ENCODE results near the gene TEX19. TPM values are rescaled to one million over a fixed set of nuclear protein-coding genes. Genes with fewer than 3 reads are reported as not detected.

Gene TEX19
- total and polyA plus RNA-seq, 3 donors from 2014 or later, result 21.9 to 37.8 (median 31.2) TPM

DNA sequence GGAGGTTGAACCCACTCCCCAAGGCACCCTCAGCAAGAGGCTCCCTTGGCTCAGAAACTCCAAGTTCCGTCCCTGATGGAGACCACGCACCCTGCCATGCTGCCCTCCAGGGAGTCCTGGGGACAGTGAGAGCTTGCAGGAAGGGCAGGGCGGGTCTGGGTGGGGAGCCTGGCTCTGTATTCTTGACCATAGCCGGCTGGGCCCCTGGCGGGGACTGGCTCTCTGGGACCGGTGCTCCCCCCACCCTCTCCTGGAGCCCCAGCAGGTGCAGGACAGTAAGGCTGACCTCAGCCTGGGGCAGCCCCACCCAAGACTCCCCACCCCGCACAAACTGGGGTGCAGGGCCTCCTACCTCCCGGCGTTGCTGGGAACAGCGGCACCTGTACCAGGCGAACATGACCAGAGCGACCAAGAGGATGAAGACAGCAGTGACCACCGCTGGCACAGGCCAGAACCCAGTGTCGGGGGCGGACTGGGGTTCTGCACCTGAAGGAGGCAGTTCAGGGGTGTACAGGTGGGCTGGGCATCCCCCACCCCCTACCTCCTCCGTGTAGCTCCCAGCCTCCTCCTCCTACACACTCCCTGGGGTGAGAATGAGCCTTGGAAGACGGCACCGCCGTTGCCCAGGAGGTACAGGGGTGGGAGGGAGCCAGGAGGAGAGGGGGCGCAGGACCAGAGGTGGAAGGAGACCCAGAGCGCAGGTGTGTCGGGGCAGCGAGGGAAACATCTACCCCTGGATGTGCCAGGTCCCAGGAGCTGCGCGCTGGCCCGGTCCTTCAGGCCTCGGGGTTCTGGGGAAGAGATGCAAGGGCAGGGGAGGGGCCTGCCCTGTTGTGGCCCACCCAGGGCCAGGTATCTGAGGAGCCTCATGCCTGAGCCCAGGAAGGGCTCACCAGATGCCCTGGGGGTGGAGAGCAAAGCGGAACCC, 36.3 kb upstream of the TEX19 start:
- H3K27me3 ChIP-seq, result no peaks in the 10 kb centered on the region
- no peaks in the 10 kb centered on the region for H3K9me3 ChIP-seq
- no peak for DNase-seq
- H3K4me3 ChIP-seq, result no peak overlapping the region
- 82 to 89% methylated on average over 19 to 28 of the region's 28 CpGs for WGBS, 2 donors
- H3K4me1 ChIP-seq, result no peaks in the 10 kb centered on the region
- TF ChIP-seq, protein P1, sequence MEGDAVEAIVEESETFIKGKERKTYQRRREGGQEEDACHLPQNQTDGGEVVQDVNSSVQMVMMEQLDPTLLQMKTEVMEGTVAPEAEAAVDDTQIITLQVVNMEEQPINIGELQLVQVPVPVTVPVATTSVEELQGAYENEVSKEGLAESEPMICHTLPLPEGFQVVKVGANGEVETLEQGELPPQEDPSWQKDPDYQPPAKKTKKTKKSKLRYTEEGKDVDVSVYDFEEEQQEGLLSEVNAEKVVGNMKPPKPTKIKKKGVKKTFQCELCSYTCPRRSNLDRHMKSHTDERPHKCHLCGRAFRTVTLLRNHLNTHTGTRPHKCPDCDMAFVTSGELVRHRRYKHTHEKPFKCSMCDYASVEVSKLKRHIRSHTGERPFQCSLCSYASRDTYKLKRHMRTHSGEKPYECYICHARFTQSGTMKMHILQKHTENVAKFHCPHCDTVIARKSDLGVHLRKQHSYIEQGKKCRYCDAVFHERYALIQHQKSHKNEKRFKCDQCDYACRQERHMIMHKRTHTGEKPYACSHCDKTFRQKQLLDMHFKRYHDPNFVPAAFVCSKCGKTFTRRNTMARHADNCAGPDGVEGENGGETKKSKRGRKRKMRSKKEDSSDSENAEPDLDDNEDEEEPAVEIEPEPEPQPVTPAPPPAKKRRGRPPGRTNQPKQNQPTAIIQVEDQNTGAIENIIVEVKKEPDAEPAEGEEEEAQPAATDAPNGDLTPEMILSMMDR (IDR thresholded peaks at IDR 0.05), result no peak
- no peak for TF ChIP-seq POLR2A (IDR thresholded peaks at IDR 0.05)
- no peaks in the 10 kb centered on the region for H3K36me3 ChIP-seq (ENCODE audit: low read depth, missing control alignments)
- H3K27ac ChIP-seq, result no peak overlapping the region
- intact Hi-C loops (cut with DNase I; ENCODE audit: low total_unique reads), result no loop called here

DNA sequence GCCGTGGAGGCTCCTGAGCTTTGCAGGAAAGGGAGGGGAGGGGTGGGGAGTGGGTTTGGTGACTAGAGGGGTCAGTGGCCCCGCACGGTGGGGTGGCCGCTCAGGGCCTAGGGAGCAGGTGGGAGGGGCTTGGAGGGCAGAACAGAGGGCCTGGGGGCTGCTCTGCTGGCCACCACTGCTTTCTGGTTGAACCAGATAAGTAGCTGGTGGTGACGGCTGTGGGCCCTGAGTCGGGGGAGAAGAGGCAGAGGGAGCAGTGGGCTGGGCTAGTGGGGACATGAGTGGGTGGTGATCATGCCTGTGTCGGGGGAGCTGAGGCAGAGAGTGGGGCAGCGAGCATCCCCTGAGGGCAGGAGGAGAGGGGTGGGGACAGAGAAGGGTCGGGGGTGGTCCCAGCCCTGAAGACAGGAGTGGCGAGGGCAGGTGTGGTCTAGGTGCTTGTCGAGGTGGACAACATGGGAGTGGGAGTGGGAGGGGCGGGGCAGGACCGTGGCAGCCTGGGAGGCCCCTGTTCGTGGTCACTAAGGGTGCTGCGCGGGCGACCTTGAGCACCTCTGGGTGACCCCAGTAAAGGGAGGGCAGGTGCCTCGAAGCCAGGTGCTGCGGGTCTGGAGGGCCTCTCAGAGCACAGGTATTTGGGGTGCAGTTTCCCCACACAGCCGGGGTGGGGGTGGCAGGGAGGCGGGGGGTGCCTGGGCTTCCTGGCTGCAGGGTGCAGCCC, 35.4 kb upstream of the TEX19 start:
- Histone ChIP-seq H3K27ac (no peak overlapping the region), H3K9me3 (no peaks in the 10 kb centered on the region), H3K4me3 (no peak overlapping the region), H3K27me3 (no peaks in the 10 kb centered on the region), H3K4me1 (no peaks in the 10 kb centered on the region), H3K36me3 (ENCODE audit: low read depth, missing control alignments) (no peaks in the 10 kb centered on the region)
- TF ChIP-seq, protein P1 (IDR thresholded peaks at IDR 0.05), result no peak
- TF ChIP-seq POLR2A (IDR thresholded peaks at IDR 0.05), result no peak
- intact Hi-C loops (cut with DNase I; ENCODE audit: low total_unique reads), result no loop called here
- WGBS, 2 donors, result 74 to 78% methylated on average over 14 to 20 of the region's 21 CpGs
- DNase-seq, result no peak

DNA sequence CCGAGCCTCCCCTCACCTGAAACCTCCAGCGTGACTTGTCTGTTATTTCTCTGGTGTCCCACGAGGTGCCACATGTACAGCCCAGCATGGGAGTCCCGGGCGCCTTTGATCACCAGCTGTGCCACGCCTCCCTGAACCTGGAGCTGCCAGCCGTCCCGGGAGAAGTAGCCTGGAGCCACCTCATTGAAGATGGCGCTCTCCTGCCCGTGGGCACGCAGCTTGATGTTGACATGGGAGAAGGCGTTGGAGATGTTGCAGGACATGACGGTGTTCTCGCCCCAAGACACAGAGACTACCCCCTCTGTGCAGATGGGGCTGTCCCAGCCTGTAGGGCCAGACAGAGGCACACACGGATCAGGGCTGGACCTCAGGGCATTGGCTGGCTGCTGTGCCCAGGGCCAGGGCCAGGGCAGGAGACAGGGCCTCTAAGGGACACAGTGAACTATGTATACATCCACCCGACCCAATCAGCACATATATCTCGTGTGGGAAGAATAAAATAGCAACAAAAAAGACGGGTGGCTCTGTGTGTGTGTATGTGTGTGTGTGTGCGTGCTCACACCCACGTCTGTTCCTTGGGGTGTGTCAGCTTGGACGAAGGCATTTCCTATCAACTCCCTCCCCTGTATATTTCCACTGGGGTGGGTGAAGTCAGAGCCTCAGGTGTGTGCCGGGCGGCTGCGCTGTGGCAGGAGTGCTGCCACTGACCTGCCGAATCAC, 34.3 kb upstream of the TEX19 start:
- H3K27ac ChIP-seq, result no peak overlapping the region
- intact Hi-C loops (cut with DNase I; ENCODE audit: low total_unique reads), result no loop called here
- H3K36me3 ChIP-seq (ENCODE audit: low read depth, missing control alignments), result no peaks in the 10 kb centered on the region
- no peak overlapping the region for H3K4me3 ChIP-seq
- DNase-seq, result no peak
- H3K27me3 ChIP-seq, result no peaks in the 10 kb centered on the region
- WGBS, 2 donors, result 65 to 80% methylated on average over 10 to 25 of the region's 25 CpGs
- TF ChIP-seq POLR2A (IDR thresholded peaks at IDR 0.05), result no peak
- TF ChIP-seq, protein P1 (IDR thresholded peaks at IDR 0.05), result no peak
- no peaks in the 10 kb centered on the region for H3K4me1 ChIP-seq
- H3K9me3 ChIP-seq, result no peaks in the 10 kb centered on the region

DNA sequence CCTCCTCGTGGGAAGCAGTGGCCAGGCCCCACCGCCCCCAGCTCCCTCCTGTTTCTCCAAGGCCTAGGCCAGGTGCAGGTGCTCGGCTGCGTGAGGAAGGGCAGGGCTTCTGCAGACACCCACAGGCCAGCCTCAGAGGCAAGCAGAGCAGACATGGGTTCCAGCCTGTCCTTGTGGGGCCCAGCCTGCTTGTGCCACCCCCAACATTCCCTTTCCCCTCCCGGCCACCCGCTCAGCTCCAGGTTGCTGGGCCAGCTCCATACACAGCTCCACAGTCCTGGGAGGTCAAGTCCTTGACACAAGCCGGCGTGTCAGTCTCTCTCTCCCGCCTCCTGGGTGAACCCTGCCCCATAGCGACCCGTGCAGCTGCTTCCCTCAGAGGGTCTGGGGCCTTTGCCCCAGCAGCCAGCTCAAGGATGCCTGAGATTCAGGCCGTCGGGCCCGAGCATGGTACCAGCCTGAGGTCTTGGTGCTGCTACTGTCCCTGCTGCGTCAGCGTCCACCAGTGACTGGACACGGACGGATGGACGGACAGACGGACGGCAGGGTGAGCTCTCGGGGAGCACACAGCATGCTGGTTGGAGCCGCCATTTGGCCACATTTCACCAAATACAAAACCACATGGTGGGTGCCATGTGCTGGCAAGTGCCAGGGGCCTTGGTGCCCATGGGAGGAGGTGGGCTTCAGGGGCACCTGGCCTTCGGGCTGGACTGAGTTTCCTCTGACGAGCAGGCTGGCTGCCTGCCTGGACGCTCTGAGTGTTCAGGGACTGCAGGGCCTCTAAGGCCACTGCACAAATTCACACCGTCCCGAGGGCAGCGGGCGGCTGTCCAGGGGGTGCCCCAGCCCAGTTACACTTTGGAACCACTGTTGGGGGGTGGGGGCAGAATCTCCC, 33.5 kb upstream of the TEX19 start:
- H3K4me1 ChIP-seq, result peaks cover 6% of the 10 kb centered on the region
- no peaks in the 10 kb centered on the region for H3K9me3 ChIP-seq
- DNase-seq, result no peak
- no peaks in the 10 kb centered on the region for H3K27me3 ChIP-seq
- intact Hi-C loops (cut with DNase I; ENCODE audit: low total_unique reads), result no loop called here
- 91 to 95% methylated on average over 22 to 30 of the region's 30 CpGs for WGBS, 2 donors
- H3K4me3 ChIP-seq, result no peak overlapping the region
- H3K36me3 ChIP-seq (ENCODE audit: low read depth, missing control alignments), result no peaks in the 10 kb centered on the region
- no peak overlapping the region for H3K27ac ChIP-seq
- TF ChIP-seq, protein P1 (IDR thresholded peaks at IDR 0.05), result no peak
- no peak for TF ChIP-seq POLR2A (IDR thresholded peaks at IDR 0.05)
